ENCODE results near the gene WWTR1. TPM values are rescaled to one million over a fixed set of nuclear protein-coding genes. Genes with fewer than 3 reads are reported as not detected.

WWTR1 gene
- total RNA-seq (2014; rRNA removed; shearing (Covaris generic); ENCODE audit: low replicate concordance) = 130 and 197 TPM in 2 replicates

DNA sequence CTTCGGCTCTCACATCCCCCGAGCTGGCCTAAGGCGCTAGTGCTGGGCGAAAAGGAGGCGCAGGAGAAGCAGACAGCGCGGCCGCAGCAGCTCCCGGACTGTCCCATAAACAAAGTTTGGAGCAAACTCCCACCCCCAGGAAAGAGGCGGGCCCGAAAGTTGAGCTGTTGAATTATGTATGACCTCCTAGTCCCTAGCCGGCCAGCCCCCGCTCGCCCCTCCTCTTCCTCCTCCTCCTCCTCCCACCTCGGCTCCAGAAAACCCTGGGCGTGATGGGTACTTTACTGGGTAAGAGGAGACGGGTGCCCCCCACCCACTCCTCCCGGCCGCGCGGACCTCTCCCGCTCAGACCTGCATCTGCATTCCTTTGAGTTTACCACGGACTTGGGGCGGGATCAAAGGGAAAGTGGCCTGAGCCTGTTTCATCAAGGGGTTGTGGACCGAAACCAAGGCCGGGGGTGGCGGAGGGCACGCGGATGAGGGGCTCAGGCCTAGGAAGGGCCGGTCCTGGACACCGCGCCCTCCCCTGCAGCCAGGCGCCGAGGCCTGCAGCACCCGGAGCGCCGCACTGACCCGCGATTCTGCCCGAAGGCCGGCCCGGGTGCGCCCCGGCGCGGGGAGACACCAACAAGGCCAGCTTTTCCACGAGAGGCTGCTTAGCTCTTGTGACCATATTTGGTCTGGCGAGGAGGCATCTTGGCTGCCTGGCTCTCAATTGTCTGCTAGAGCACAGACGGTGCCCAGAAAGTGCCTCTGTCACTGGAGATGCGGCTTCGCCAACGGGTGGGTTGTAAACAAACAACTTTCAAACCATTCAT lies at the start of gene WWTR1:
Gene WWTR1 (minus strand): TSS at position 100 of the 818 bp plus-strand sequence. CDS start 719 bp downstream, outside the sequence.
- DNase-seq (ENCODE audit: low read depth) = peak; percentile 99
- in situ Hi-C loops (cut with HindIII; ENCODE audit: low pct_unique_long_range_greater_than_20kb, low sequenced_read_pairs) = no loop called here

DNA sequence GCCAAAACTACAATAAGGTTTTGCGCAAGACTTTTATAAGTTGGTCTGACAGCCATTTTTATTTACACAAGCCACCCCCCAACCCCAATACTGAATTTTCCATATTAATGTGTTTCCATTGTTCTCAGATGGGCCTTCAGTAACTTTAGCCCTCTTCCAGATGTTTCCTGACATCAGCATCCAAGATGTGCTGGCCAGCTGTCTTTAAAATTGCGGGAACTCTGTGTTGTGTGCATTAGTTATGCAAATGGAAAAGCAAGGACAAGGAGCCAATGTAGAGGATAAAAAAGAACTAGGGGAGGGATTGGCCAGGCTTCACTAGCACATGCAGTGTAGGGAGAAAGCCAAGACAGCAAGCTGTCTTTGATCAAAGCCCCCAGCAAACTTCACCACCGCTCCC lies 49.1 kb upstream of the WWTR1 start:
- in situ Hi-C loops (cut with HindIII; ENCODE audit: low pct_unique_long_range_greater_than_20kb, low sequenced_read_pairs) = no loop called here
- DNase-seq (ENCODE audit: low read depth) = no peak

DNA sequence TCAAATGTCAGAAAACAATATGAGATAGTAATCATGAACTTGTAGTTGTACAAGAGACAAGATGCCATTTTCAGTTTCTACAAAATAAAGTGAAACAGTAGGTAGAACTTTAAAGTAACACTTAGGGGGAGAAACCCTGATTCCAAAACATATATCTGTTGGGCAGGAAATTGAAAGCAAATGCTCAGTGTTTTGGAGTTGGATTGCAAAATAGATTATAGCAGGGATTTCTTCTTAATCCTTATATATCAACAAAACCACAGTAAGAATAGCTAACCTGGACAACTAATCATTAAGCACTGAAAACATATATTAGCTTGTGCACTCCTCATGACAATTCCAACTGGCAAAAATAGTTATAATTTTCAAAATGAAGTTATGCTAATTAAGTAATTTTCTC lies 47.6 kb upstream of the WWTR1 start:
- in situ Hi-C loops (cut with HindIII; ENCODE audit: low pct_unique_long_range_greater_than_20kb, low sequenced_read_pairs) = no loop called here
- no peak for DNase-seq (ENCODE audit: low read depth)

DNA sequence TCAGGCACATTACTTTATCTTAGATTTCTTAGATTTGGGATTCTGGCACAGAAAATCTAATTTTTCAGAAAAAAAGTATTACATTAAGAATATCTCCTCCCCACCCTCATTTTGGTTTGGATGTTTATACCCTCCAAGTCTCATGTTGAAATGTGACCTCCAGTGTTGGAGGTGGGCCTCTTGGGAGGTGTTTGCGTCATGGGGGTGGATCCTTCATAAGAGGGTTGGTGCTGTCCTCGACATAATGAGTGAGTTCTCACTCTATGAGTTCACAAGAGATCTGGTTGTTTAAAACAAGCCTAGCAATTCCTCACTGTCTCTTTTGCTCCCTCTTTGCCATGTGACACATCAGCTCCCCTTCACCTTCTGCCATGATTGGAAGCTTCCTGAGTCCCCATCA lies 45.6 kb upstream of the WWTR1 start:
- in situ Hi-C loops (cut with HindIII; ENCODE audit: low pct_unique_long_range_greater_than_20kb, low sequenced_read_pairs) = no loop called here

DNA sequence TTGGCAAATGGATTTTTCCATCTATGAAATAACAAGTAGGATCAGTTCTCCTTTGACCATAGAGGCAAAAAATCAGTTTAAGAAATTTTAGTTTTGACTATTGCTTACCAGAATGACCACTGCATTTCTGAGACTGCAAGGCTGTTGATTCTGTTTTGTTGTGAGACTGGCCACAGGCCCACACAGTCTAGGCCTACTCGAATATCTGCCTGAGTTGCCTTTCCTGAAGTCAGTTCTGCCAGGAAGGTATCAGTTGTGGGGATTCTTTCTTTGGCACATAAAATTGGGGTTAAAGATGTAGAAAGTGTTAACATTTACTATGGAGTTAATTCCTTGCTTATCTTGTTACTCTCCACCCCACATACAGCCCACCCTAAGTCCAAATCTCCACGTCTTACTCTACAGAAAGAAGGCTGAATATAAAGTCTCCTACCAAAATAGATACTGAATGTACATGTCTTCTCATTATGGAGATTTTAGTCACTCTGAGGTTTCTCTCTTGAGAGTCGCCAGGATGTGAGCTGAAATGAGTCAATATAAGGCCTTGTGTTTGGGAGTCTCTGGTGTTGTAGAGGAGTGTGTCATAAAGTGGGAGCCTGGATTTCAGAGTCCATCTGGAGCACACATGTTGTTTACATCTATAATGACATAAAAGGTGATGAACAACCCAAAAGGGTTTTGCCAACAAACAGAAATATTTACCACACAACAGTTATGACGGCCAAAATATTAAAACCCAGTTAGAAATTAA lies 45.0 kb upstream of the WWTR1 start:
- DNase-seq (ENCODE audit: low read depth) = no peak
- in situ Hi-C loops (cut with HindIII; ENCODE audit: low pct_unique_long_range_greater_than_20kb, low sequenced_read_pairs) = no loop called here

More for the DNA sequence above, 45.6 kb upstream of the WWTR1 start:
- DNase-seq (ENCODE audit: low read depth) = no peak

DNA sequence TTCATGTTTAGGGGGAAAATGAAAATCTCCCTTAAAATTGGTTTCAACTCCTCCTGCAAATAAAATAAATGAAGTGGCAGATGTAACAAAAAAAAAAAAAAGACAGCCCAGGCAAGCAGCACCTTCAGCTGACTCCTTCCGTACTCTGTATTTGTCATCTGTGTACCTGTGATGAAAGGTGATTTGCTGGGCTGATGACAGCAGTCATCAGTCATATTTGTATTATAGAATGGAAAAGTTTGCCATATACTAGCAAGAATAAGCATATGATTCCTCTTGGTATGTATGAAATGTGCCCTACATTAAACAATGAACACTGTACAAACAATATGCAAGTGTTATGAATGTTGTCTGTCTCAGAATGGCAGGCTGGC lies 44.1 kb upstream of the WWTR1 start:
- no peak for DNase-seq (ENCODE audit: low read depth)
- in situ Hi-C loops (cut with HindIII; ENCODE audit: low pct_unique_long_range_greater_than_20kb, low sequenced_read_pairs) = no loop called here

DNA sequence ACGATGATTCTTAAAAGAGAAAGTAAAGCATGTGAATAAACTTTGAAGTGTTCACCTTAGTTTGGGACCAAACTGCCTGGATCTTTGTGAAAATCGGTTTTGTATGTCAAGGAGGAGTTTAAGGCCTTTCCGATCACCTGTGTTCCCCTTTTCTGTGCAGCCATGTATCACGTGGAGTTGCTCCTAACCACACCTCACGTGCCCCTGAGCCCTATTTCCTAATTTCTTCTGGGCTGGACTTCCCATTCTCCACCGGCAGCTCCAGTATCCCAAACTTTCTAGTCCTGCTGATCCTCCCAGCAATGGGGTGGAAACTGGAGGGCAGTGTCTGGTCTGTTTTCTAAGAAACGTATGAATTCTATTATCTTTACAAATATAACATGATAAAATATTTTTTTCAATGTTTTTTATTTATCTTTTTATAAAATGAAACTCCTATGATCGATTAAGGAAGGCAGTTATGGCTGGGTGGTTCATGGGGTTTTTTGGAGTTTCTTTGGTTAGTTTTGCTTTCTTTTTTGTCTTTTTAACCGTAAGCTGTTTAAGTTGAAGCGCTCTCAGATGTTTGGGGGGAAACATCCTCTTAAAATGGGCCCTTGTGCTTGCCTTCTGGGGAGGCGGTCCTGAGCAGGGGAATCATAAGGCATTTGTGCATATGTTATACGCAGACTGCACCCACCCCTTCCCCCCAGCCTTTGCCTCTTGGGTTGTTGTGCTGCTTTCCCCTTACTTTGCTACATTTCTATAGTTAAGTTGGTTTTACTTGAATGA lies 43.6 kb upstream of the WWTR1 start:
- in situ Hi-C loops (cut with HindIII; ENCODE audit: low pct_unique_long_range_greater_than_20kb, low sequenced_read_pairs) = no loop called here
- no peak for DNase-seq (ENCODE audit: low read depth)

DNA sequence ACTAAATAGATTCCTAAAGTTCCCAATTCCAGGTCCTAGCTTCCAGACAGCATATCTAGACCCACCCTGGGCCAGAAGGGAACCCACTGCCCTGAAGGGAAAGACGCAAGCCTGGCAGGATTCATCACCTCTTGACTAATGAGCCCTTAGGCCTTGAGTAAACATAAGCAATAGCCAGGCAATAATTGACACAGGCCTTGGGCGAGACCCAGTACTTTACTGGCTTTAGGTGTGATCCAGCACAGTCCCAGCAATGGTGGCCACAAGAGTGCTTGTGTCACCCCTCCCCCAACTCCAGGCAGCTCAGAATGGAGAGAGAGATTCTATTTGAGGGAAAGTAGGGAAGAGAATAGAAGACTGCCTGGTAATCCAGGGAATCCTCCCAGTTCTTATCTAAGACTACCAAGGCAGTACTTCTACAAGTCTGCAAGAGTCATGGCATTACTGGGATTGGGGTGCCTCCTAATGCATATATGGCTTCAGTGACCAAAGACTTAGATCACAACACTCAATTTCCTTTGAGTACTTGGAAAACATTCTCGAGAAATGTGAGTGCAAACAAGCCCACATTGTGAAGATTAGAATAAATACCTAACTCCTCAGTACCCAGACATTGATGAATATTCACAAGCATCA lies 30.4 kb upstream of the WWTR1 start:
- in situ Hi-C loops (cut with HindIII; ENCODE audit: low pct_unique_long_range_greater_than_20kb, low sequenced_read_pairs) = no loop called here
- no peak for DNase-seq (ENCODE audit: low read depth)

DNA sequence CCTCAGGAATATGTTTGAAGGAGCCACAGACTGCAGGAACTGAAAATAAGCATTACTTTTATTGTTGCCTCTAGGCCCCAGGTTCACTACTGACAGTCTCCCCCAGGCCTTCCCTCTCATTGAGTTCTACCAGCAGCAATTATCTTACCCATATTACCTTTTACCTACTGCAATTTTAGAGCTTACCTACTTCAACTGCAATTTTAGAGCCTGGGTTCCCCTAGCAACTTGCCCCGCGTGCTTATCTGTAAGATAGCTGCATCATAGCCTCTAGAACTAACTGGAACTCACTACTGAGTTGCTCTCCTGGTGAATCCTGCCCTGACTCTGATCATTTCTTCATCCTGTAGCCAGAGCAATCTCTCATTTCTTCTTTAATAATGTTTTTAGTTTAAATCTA lies 29.2 kb upstream of the WWTR1 start:
- DNase-seq (ENCODE audit: low read depth) = no peak
- in situ Hi-C loops (cut with HindIII; ENCODE audit: low pct_unique_long_range_greater_than_20kb, low sequenced_read_pairs) = no loop called here

DNA sequence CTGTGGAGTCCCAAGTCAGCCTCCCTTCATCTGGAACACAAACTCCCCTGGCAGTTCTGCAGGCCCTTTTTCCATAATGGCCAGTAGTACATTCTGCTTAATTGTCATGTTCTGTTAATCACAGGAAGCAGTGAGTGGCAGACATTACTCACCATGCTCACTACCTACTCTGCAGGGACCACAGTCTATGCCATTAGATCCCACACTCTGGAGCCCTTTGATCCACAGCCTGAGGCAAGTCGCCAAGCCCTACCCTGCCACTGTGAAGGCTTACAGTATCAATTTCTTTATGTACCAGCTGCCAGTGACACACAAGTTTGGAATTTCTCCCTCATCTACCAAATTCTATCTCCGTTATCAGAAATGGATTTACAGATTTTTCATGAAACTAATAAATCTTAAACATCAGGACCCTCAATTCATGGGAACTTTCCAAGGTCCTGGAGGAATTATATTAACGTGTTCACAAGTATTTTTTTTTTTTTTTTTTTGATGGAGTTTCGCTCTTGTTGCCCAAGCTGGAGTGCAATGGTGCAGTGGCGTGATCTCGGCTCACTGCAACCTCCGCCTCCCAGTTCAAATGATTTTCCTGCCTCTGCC lies 20.6 kb upstream of the WWTR1 start:
- in situ Hi-C loops (cut with HindIII; ENCODE audit: low pct_unique_long_range_greater_than_20kb, low sequenced_read_pairs) = no loop called here
- DNase-seq (ENCODE audit: low read depth) = no peak

DNA sequence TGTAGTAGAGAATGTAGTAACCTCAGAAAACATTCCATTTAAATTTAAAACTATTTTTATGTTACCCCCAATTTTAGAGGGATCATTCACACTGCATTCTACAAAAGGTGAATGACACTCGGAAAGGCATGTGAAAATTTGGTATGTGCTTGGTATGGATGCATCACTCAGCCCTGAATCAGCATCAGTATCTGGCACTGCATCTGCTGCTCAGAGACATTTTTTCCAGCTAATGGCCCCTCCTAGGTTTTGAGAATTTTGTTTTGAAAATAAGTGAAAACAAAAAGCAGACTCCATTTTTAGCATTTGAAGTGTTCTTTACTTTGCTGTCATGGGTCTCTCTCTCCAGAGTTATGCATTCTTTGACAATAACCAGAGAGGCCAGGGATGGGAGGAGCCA lies 15.6 kb upstream of the WWTR1 start:
- in situ Hi-C loops (cut with HindIII; ENCODE audit: low pct_unique_long_range_greater_than_20kb, low sequenced_read_pairs) = no loop called here
- no peak for DNase-seq (ENCODE audit: low read depth)

DNA sequence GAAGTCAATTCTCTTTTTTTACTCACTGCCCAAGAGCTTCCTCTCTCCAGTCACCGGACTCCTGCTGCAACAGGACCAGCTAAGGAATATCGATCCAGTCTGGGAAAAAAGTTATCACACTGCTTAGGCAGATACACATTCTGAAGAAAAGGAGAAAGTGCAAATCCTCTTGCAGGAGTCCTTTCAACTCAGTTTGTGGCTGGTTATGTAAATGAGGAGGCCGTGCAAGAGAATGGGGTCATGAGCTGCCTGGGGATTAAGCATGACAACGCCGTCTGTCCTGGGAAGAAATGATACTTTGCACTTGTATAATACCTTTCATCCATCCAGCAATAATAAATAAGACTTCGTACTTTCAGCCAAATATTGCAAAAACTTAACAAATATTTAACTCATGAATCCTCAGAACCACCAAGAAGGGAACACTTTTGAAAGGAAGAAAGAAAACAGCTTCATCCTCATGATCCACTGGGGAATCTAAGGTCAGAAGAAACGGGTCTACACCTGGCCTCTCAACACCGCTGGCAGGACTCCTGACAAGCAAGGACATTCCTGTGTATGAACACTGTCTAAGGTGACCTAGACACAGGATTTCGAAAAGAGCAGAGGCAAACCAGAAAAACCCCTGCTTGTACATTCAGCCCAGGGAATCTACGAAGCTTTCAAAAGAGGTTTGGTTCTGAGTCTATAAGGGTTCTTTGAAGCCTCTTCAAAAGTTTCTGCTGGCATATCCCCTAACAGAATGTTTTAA lies 13.1 kb upstream of the WWTR1 start:
- in situ Hi-C loops (cut with HindIII; ENCODE audit: low pct_unique_long_range_greater_than_20kb, low sequenced_read_pairs) = no loop called here
- DNase-seq (ENCODE audit: low read depth) = no peak

DNA sequence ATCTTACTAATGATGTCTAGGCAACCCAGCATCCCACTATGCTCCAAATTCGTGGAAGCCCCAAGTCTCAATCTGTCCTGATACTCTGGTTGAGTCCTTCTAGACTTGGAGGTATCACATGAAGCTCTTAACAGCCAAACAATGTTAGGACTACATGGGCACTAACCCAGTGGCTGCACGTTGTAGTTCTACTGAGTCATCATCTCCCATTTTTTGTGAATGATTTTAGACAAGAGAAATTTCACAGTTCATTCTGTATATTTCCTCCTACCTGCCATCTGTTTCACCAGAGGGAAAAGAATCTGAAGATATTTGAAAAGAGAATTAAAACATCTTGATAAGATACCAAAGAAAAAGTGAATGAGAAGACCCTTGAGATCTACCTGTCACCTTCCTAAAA lies 9.8 kb upstream of the WWTR1 start:
- no peak for DNase-seq (ENCODE audit: low read depth)
- in situ Hi-C loops (cut with HindIII; ENCODE audit: low pct_unique_long_range_greater_than_20kb, low sequenced_read_pairs) = no loop called here

DNA sequence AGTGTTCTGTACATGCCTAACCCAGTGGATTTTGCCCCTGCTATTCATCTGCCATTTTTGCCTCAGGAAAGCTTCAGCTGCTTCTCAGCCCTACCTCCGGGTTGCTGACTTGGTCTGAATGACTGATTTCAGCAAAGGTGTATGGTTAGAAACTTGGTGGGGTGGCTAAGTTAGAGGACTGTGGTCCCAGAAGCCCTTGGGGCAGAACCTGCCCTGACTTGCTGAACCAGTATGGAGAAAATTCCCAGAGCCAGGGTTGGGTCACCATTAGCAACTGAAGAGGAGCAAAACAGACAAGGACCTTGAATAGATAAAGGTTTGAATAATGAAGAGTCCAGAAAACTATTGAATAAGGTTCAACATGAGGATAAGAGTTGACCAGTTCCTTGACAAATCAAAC lies 6.1 kb upstream of the WWTR1 start:
- in situ Hi-C loops (cut with HindIII; ENCODE audit: low pct_unique_long_range_greater_than_20kb, low sequenced_read_pairs) = no loop called here
- no peak for DNase-seq (ENCODE audit: low read depth)

DNA sequence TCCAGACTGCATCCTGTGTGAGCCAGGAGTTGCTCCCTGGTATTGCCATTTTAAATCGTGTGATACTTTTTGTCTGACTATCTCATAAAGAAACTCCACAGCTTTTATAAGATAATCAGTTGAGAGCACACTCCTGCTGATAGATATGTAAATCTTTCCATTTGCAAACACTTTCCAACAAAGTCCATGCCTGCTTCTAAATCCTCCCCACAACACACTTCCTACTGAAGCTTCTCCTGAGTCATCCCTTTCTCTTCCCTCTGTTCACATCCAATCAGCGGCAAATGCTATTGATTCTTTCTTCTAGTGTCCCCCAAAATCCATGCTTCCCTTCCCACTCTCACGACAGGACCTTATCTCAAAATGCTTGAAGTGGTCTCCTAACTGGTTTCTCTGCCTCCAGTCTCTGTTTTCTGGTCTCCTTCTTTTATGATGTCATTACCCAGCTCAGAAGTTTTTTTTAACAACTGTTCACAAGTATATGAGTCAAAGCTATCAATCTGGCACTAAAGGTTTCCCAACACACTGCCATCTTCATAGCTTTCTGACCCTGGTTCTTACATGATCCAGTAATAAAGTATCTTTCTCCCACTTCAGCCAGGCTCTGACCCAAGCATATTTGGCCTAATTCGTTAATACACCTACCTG lies 4.5 kb upstream of the WWTR1 start:
- no peak for DNase-seq (ENCODE audit: low read depth)
- in situ Hi-C loops (cut with HindIII; ENCODE audit: low pct_unique_long_range_greater_than_20kb, low sequenced_read_pairs) = no loop called here

DNA sequence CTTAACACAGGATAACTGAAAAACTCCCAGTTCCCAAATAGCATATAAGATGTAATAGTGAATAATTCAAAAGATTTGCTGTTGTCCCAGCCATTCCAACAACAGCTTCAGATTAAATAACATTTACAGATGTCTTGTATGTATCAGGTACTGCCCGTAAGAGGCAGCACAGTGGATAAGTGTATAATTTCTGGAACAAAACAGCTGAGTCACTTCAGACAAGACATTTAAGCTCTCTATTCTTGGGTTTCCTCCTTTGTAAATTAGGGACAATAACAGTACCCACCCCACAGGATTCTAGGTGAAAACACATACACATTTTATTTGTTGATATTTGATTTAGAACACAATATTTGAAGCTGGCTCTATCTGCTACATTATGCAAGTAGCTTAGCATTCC lies 2.6 kb upstream of the WWTR1 start:
- in situ Hi-C loops (cut with HindIII; ENCODE audit: low pct_unique_long_range_greater_than_20kb, low sequenced_read_pairs) = no loop called here
- no peak for DNase-seq (ENCODE audit: low read depth)
